H1 (cell line): ENCODE results near the gene ST14. TPM values are rescaled to one million over a fixed set of nuclear protein-coding genes. Genes with fewer than 3 reads are reported as not detected.

Experiments used
- CTCF ChIA-PET: fragments of 300-600 bp; sonication (Branson Sonifier 250); formaldehyde crosslinking; loops from one replicate; lab custom pipeline; 2021; ENCODE audit not compliant: partially characterized antibody; lab: Charles Lee
- POLR2A ChIA-PET: fragments of 300-600 bp; sonication (Branson Sonifier 250); formaldehyde crosslinking; loops from one replicate; lab custom pipeline; 2021; ENCODE audit warnings: inconsistent platforms; ENCODE audit not compliant: partially characterized antibody; lab: Charles Lee
- DNase-seq, 2 experiments: peaks; one replicate each; pipeline versions ENCODE4 v3.0.0 to v3.0.0-alpha.2; 2010 to 2022; ENCODE audit warnings: low spot score in 2 of 2, low read depth in 1 of 2, mixed read lengths in 1 of 2
- FAIRE-seq: peaks from 2 replicates; lab custom pipeline; 2011; peaks lifted over from hg19 to GRCh38; lab: Jason Lieb, UNC
- H2AFZ ChIP-seq: 2 replicates; pipeline ENCODE4 v1.8.1; 2012; ENCODE audit warnings: low read length, inconsistent platforms
- H2AK5ac ChIP-seq: 2 replicates; pipeline ENCODE4 v1.6.1; 2013; ENCODE audit warnings: low read depth, low read length
- H2BK120ac ChIP-seq: replicated peaks from 2 replicates; pipeline ENCODE3; 2013; ENCODE audit warnings: low read depth, low read length, inconsistent platforms
- H2BK12ac ChIP-seq: 2 replicates; pipeline ENCODE4 v1.6.1; 2013; ENCODE audit warnings: low read depth, low read length
- H2BK15ac ChIP-seq: 2 replicates; pipeline ENCODE4 v1.6.1; 2013; ENCODE audit warnings: low read length
- H2BK20ac ChIP-seq: 2 replicates; pipeline ENCODE4 v1.6.1; 2013; ENCODE audit warnings: low read length
- H2BK5ac ChIP-seq: 2 replicates; pipeline ENCODE4 v1.6.1; 2013; ENCODE audit warnings: low read depth, low read length
- H3K14ac ChIP-seq: 2 replicates; pipeline ENCODE4 v1.6.1; 2013; ENCODE audit warnings: inconsistent platforms; ENCODE audit not compliant: insufficient read length
- H3K18ac ChIP-seq: 2 replicates; pipeline ENCODE4 v1.6.1; 2013; ENCODE audit warnings: low read length; ENCODE audit errors: extremely low read depth
- H3K23ac ChIP-seq: 2 replicates; pipeline ENCODE4 v1.6.1; 2013; ENCODE audit warnings: inconsistent platforms; ENCODE audit not compliant: insufficient read length
- H3K23me2 ChIP-seq: 2 replicates; pipeline ENCODE4 v1.6.1; 2013; ENCODE audit warnings: low read depth, low read length
- H3K27ac ChIP-seq: 2 replicates; pipeline ENCODE4 v1.6.1; 2011; ENCODE audit warnings: low read depth, low read length, inconsistent platforms
- H3K27me3 ChIP-seq, 4 experiments: replicated peaks in 1 of 4; 1 replicate in 1 of 4; 2 replicates in 3 of 4; pipeline versions ENCODE4 v1.6.1 to v1.8.1; 2011 to 2013; ENCODE audit warnings: low read length in 3 of 4, mild to moderate bottlenecking in 3 of 4, inconsistent platforms in 2 of 4, mixed read lengths in 2 of 4, moderate library complexity in 1 of 4; ENCODE audit not compliant: control insufficient read depth in 3 of 4, insufficient read depth in 3 of 4; ENCODE audit errors: extremely low read depth in 1 of 4
- H3K36me3 ChIP-seq, 4 experiments: 2 replicates each; pipeline versions ENCODE4 v1.6.1 to v1.8.1; 2011 to 2013; ENCODE audit warnings: mild to moderate bottlenecking in 4 of 4, low read length in 3 of 4, moderate library complexity in 2 of 4, control low read depth in 1 of 4, inconsistent platforms in 1 of 4; ENCODE audit not compliant: insufficient read depth in 4 of 4, control insufficient read depth in 2 of 4
- H3K4ac ChIP-seq: replicated peaks from 2 replicates; pipeline ENCODE3; 2013; ENCODE audit warnings: low read length, low read depth, mixed read lengths, inconsistent platforms; ENCODE audit not compliant: insufficient read length
- H3K4me1 ChIP-seq, 4 experiments: replicated peaks in 1 of 4; 1 replicate in 1 of 4; 2 replicates in 3 of 4; pipeline versions ENCODE4 v1.6.1 to v1.8.1; 2011 to 2013; ENCODE audit warnings: low read length in 3 of 4, inconsistent platforms in 2 of 4, mixed read lengths in 1 of 4; ENCODE audit not compliant: insufficient read depth in 4 of 4, control insufficient read depth in 3 of 4
- H3K4me2 ChIP-seq, 2 experiments: 2 replicates each; pipeline versions ENCODE4 v1.6.1 to v1.8.1; 2011 to 2013; ENCODE audit warnings: low read depth in 2 of 2, low read length in 2 of 2, control low read depth in 1 of 2, inconsistent platforms in 1 of 2, mild to moderate bottlenecking in 1 of 2; ENCODE audit not compliant: insufficient read depth in 1 of 2
- H3K4me3 ChIP-seq, 4 experiments: fragments of 200-600, 300-600 bp in 1 of 4; sonication (generic), shearing (Covaris generic), sonication (Bioruptor Twin) in 1 of 4; 2 replicates each; pipeline versions ENCODE4 v1.5.1 to v1.8.1; 2011 to 2016; ENCODE audit warnings: low read length in 4 of 4, low read depth in 3 of 4, control low read depth in 2 of 4, inconsistent platforms in 2 of 4, mild to moderate bottlenecking in 2 of 4, mixed read lengths in 1 of 4, moderate library complexity in 1 of 4; ENCODE audit not compliant: insufficient read depth in 2 of 4; ENCODE audit errors: extremely low read depth in 1 of 4
- H3K56ac ChIP-seq: replicated peaks from 2 replicates; pipeline ENCODE3; 2013; ENCODE audit warnings: low read depth, mild to moderate bottlenecking, mixed read lengths, low read length, inconsistent platforms; ENCODE audit not compliant: insufficient read length
- H3K79me1 ChIP-seq: 2 replicates; pipeline ENCODE4 v1.6.1; 2013; ENCODE audit warnings: low read depth, low read length, control low read depth
- H3K79me2 ChIP-seq, 2 experiments: 2 replicates each; pipeline versions ENCODE4 v1.6.1 to v1.8.1; 2012 to 2013; ENCODE audit warnings: low read length in 2 of 2, mild to moderate bottlenecking in 2 of 2, inconsistent platforms in 1 of 2; ENCODE audit not compliant: insufficient read depth in 2 of 2, control insufficient read depth in 1 of 2
- H3K9ac ChIP-seq, 4 experiments: replicated peaks in 1 of 4; 1 replicate in 1 of 4; 2 replicates in 3 of 4; pipeline versions ENCODE4 v1.6.1 to v1.8.1; 2011 to 2013; ENCODE audit warnings: low read depth in 3 of 4, low read length in 3 of 4, control low read depth in 2 of 4, mild to moderate bottlenecking in 2 of 4, moderate library complexity in 2 of 4, inconsistent platforms in 1 of 4; ENCODE audit errors: extremely low read depth in 1 of 4
- H3K9me3 ChIP-seq, 2 experiments: 2 replicates each; pipeline versions ENCODE4 v1.6.1 to v1.8.1; 2012 to 2013; ENCODE audit warnings: mild to moderate bottlenecking in 2 of 2, moderate library complexity in 2 of 2, control low read depth in 1 of 2, inconsistent platforms in 1 of 2, low read depth in 1 of 2, low read length in 1 of 2, mixed read lengths in 1 of 2; ENCODE audit not compliant: insufficient read depth in 2 of 2
- H4K20me1 ChIP-seq, 2 experiments: replicated peaks in 1 of 2; 2 replicates each; pipeline versions ENCODE3 to v1.8.1; 2011 to 2013; ENCODE audit warnings: inconsistent platforms in 2 of 2, low read length in 2 of 2, mild to moderate bottlenecking in 1 of 2; ENCODE audit not compliant: insufficient read depth in 2 of 2, control insufficient read depth in 1 of 2
- H4K5ac ChIP-seq: 2 replicates; pipeline ENCODE4 v1.6.1; 2013; ENCODE audit warnings: low read length, low read depth, mixed read lengths, inconsistent platforms; ENCODE audit not compliant: insufficient read length
- H4K8ac ChIP-seq: 2 replicates; pipeline ENCODE4 v1.8.0; 2013; ENCODE audit warnings: mild to moderate bottlenecking, moderate library complexity, low read length, inconsistent platforms; ENCODE audit not compliant: insufficient read depth; ENCODE audit errors: extremely low read depth
- H4K91ac ChIP-seq: replicated peaks from 2 replicates; pipeline ENCODE3; 2013; ENCODE audit warnings: low read length, mixed read lengths, inconsistent platforms; ENCODE audit not compliant: insufficient read length
- CTBP2 ChIP-seq: IDR thresholded peaks from 2 replicates; pipeline ENCODE4 v1.7.0; 2011; ENCODE audit warnings: borderline replicate concordance, mild to moderate bottlenecking, moderate library complexity, mixed read lengths, low read length; ENCODE audit not compliant: insufficient read depth, insufficient read length
- E2F6 ChIP-seq: IDR thresholded peaks from 2 replicates; pipeline ENCODE4 v1.6.1; 2012; ENCODE audit warnings: inconsistent platforms
- EP300 ChIP-seq, 2 experiments: IDR thresholded peaks; 1 replicate in 1 of 2; 2 replicates in 1 of 2; pipeline ENCODE4 v1.6.1; 2011 to 2012; ENCODE audit warnings: low read depth in 2 of 2, low read length in 2 of 2, mild to moderate bottlenecking in 2 of 2, borderline replicate concordance in 1 of 2, inconsistent platforms in 1 of 2, moderate library complexity in 1 of 2
- EZH2 ChIP-seq: fragments of 200-600 bp; sonication (generic); IDR thresholded peaks from 2 replicates; pipeline ENCODE4 v1.7.1; 2012; ENCODE audit warnings: low read depth, mild to moderate bottlenecking, moderate library complexity, low read length, inconsistent platforms; ENCODE audit not compliant: severe bottlenecking
- POLR2A ChIP-seq, 2 experiments: IDR thresholded peaks; 1 replicate in 1 of 2; 2 replicates in 1 of 2; pipeline ENCODE4 v1.6.1; 2011; ENCODE audit warnings: low read depth in 2 of 2, low read length in 2 of 2, mild to moderate bottlenecking in 2 of 2; ENCODE audit errors: control extremely low read depth in 1 of 2
- RAD21 ChIP-seq, 2 experiments: IDR thresholded peaks in 1 of 2; conservative IDR thresholded peaks in 1 of 2; 2 replicates each; pipeline ENCODE4 v1.6.1; 2011; ENCODE audit warnings: low read depth in 2 of 2, low read length in 2 of 2, improper control_type of control experiment in 1 of 2, inconsistent platforms in 1 of 2, mild to moderate bottlenecking in 1 of 2, moderate library complexity in 1 of 2
- SAP30 ChIP-seq: fragments of 300-600 bp; sonication (generic); IDR thresholded peaks from 2 replicates; pipeline ENCODE4 v1.7.1; 2012; ENCODE audit warnings: low read length, moderate library complexity, mild to moderate bottlenecking, inconsistent platforms; ENCODE audit not compliant: insufficient read depth, insufficient replicate concordance
- SIRT6 ChIP-seq: IDR thresholded peaks from one replicate; pipeline ENCODE4 v1.7.1; 2012; ENCODE audit warnings: low read length, inconsistent platforms
- TCF12 ChIP-seq: IDR thresholded peaks from 2 replicates; pipeline ENCODE4 v1.6.1; 2011; ENCODE audit warnings: low read depth, mild to moderate bottlenecking, low read length
- WGBS, 2 experiments: shearing (Covaris generic) in 1 of 2; methylation state at CpG; one replicate each; pipeline versions ENCODE4 v1.1.6 to v1.1.7; 2013 to 2015; ENCODE audit warnings: low lambda C conversion rate in 2 of 2, mixed read lengths in 2 of 2, inconsistent platforms in 1 of 2, low coverage in 1 of 2, missing lambda C conversion rate in 1 of 2; ENCODE audit not compliant: insufficient replicate concordance in 2 of 2, insufficient coverage in 1 of 2, insufficient read length in 1 of 2; ENCODE audit errors: extremely low coverage in 1 of 2, missing lambda C conversion rate in 1 of 2; 5-methylcytosine and 5-hydroxymethylcytosine counted together
- polyA plus RNA-seq, 7 experiments: library from polyadenylated mRNA; depleted of rRNA in 3 of 7; stranded (reverse) in 5 of 7; unstranded in 2 of 7; fragments of >200 nt in 5 of 7; fragments of 200-250 nt in 2 of 7; gene quantifications; 1 replicate in 5 of 7; 2 replicates in 1 of 7; 4 replicates in 1 of 7; pipeline versions ENCODE4 v1.2.1 to v1.2.3, GENCODE V29; 2011 to 2013; ENCODE audit warnings: missing spikeins in 2 of 7, mixed read lengths in 2 of 7
- total RNA-seq: library from RNA; stranded (reverse); fragmentation: NEBNext Ultra II Directional; extraction: Animal tissue kit (Norgen Biotek cat#: 25700); gene quantifications from 2 replicates; pipeline ENCODE4 v1.2.1, GENCODE V29; 2021

The ST14 gene
- total and polyA plus RNA-seq, 2 of the 8 experiments (the other 6 are each of a cell fraction or from before 2014, with no cell fraction given): 22.4 to 24.9 TPM

GRCh38 chr11:130145975-130146776 is 13.4 kb upstream of the ST14 start:
- no peak overlapping the region for H2BK12ac ChIP-seq
- no peaks in the 10 kb centered on the region; the same call in 1 of the 2 replicates for H3K79me1 ChIP-seq
- peaks cover 17 to 49% (median 25%) of the 10 kb centered on the region in 4 experiments for H3K36me3 ChIP-seq
- H3K27me3 ChIP-seq: no peaks in the 10 kb centered on the region
- no peak overlapping the region for H2BK20ac ChIP-seq
- peak; percentile 96 for FAIRE-seq
- H4K20me1 ChIP-seq: peaks cover 2 to 10% of the 10 kb centered on the region in 2 experiments
- no peak overlapping the region for H2AFZ ChIP-seq
- no peaks in the 10 kb centered on the region for H3K79me2 ChIP-seq
- peak overlapping the region; percentile 2 to 45; a peak in 3 of 4 replicates for H3K4me2 ChIP-seq
- peak overlapping the region; percentile 41; the same call in 1 of the 2 replicates for H3K27ac ChIP-seq
- H3K4me1 ChIP-seq: peaks cover 0 to 15% (median 7%) of the 10 kb centered on the region in 4 experiments; a peak in 5 of 7 replicates
- no peak overlapping the region for H2BK15ac ChIP-seq
- H4K91ac ChIP-seq: no peak overlapping the region
- H4K5ac ChIP-seq: no peak overlapping the region
- WGBS, 2 experiments: 32% methylated on average over 15 of the region's 15 CpGs; no CpG with 5 or more reads in 1 of the 2 experiments
- no peak overlapping the region for H4K8ac ChIP-seq
- no peak overlapping the region for H3K4ac ChIP-seq
- CTCF ChIA-PET: interaction anchor here (0.6 to 3.6 kb wide), 26 partner anchors 9 to 747 kb away, joined by 3 to 60 read pairs (median 5); no protein-coding TSS in a partner anchor
- no peak overlapping the region for H3K18ac ChIP-seq
- H3K56ac ChIP-seq: no peak overlapping the region
- H3K4me3 ChIP-seq: peak overlapping the region in 1 of 4 experiments; percentile 26; a peak in 1 of 8 replicates
- H3K9ac ChIP-seq: no peak overlapping the region
- no peak overlapping the region for H2BK120ac ChIP-seq
- no peak overlapping the region for H3K23ac ChIP-seq
- no peak overlapping the region for H3K14ac ChIP-seq
- no peak overlapping the region for H2AK5ac ChIP-seq
- peak; percentile 85 to 87 for DNase-seq
- H2BK5ac ChIP-seq: no peak overlapping the region; the same call in 1 of the 2 replicates
- POLR2A ChIA-PET: interaction anchor here (0.5 to 2.8 kb wide), 13 partner anchors 9 to 183 kb away, joined by 3 to 17 read pairs (median 4); partner anchors contain the start of genes APLP2, PRDM10 and ST14
- no peaks in the 10 kb centered on the region for H3K23me2 ChIP-seq
- no peaks in the 10 kb centered on the region for H3K9me3 ChIP-seq
- TF ChIP-seq SIRT6 (no peak), POLR2A (IDR thresholded peaks at IDR 0.05; ENCODE audit: control extremely low read depth in 1 of 2, low read depth in 2 of 2, low read length in 2 of 2) (peak in 1 of 2 experiments; percentile 56; a peak in 1 of 3 replicates), SAP30 (peak; percentile 82), CTBP2 (peak; percentile 90), E2F6 (peak; percentile 56), RAD21 (IDR thresholded peaks at IDR 0.05 in 1 of 2, conservative IDR thresholded peaks at IDR 0.05 in 1 of 2; ENCODE audit: low read depth in 2 of 2, low read length in 2 of 2) (peak; percentile 50 to 56), EP300 (IDR thresholded peaks at IDR 0.05; ENCODE audit: borderline replicate concordance in 1 of 2, low read depth in 2 of 2, low read length in 2 of 2) (peak in 1 of 2 experiments; percentile 80; a peak in 1 of 3 replicates), EZH2 (no peak), TCF12 (peak; percentile 91; the same call in 1 of the 2 replicates)
